GDM1 (cell line): ENCODE data around the gene ISCA2.
A peak's percentile ranks its signal among the peaks of the same experiment; 100 is the strongest.
"Not testable (repeated sequence)": the region's sequence is repeated elsewhere in the genome, so short reads cannot be mapped to it uniquely, and the experiment has no call there.

ENCODE experiments used
- DNase-seq: peaks from one replicate; lab custom pipeline; 2025; lab: John Stamatoyannopoulos, UW

The ISCA2 gene, protein sequence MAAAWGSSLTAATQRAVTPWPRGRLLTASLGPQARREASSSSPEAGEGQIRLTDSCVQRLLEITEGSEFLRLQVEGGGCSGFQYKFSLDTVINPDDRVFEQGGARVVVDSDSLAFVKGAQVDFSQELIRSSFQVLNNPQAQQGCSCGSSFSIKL

DNA sequence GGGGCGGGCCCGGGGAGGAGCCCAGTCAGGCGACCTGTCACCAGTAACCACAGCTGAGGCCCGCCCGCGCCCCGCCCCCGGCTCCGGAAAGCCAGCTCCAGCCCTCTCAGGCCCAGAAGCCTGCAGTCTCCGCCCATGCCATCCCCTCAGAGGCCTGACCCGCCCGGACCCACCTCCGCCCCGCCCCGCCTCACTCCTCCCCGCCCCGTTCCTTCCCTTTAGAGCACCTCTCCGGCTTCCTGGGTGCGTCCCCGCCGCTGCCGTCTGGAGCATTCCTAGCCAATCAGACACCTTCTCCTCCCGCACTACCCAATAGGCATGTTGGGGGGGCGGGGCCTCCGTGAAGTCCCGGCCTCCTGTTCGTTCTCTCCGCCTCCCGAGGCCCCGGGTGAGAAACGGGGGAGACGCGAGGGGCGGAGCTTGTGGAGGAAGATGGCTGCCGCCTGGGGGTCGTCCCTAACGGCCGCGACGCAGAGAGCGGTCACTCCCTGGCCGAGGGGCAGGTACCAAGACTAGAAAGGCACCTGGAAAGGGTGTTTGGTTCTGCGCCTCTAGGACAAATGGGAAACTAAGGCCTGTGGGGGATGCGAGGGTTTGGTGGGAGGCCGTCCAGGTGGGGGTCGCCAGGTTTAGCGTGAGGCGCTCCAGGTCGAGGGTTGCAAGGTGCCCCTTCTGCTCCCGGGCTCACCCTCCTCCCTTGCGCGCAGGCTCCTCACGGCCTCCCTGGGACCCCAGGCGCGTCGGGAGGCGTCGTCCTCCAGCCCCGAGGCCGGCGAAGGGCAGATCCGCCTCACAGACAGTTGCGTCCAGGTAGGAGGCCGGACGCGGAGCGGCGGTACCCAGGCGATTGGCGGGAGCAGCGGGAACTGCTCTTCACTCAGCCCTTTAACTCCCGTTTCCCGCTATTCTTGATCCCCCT, at the start of gene ISCA2:
TSS of gene ISCA2 (plus strand) at position 423 of the 919 bp plus-strand sequence. CDS start at position 433, 10 bp downstream.
- peak; percentile 98 for DNase-seq

DNA sequence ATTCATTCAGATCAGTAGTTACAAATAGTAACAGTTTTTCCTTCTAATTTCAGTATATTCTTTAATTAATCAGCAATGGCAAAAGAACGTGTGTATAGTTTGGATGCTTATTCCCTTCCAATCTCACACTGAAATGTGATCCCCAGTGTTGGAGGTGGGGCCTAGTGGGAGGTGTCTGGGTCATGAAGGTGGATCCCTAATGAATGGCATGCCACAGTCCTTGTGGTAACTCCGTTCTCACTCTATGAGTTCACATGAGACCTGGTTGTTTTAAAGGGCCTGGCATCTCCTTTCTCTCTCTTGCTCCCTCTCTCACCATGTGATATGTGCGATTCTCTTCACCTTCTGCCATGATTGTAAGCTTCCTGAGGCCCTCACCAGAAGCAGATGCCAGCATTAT, 48.7 kb upstream of the ISCA2 start:
- DNase-seq, result no peak

DNA sequence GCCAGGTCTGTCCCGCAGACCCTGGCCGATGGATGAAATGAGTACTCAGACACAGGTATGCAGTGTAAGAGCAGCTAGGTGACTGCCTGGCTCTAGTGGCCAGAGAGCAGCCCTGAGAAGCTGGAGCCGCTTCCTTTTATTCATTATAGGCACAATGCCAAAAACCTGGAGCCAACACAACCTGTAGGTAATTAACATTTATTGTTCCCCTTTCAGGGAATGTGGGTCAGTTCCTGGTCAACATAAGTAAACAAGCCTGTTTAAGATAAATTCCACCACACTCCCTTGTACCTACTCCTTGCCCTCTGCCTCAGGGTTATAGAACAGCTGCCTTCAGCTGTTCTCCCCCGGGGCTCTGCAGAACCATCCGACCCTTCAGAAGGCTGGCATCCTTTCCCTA, 39.2 kb upstream of the ISCA2 start:
- DNase-seq, result not testable (repeated sequence)

DNA sequence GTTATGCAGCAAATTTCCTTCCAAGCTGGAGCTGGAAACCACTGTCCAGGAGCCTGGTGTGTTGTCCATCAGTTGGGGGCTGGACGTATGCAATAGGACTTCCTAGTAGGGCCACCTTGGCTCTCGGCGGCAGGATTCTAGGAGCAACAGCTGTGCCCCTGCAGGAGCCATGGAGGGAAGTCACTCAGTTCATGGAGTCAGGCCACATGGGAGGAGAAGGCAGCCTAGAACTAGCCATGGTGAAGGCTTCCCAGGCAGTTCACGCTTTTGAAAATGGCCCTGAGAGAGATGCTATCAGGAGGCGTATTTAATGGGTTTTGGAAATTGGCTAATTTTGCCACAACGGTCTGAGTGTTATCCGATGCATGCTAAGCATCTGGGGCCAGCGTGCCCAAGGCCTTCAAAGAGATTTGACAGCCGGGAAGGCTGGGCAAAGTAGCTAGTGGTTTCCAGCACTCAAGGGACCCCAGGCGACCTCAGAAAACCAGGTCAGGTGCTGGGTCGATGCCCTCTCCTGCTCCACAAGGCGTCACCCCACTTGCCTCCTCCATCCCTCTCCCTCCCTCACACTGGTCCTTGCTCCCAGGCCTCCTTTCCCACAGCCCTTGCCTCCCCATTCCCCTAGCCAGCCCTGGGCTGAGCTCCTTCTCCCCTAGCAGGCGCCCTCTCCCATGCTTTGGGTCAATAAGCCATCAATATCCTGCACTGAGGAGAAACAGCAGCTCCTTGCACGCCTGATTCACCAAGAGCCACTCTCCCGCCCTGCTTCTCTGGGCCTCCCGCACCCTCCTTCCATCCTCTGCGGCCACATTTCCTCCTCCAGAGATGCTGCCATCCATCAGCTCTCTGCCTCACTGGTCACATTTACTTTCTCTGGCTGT, 36.6 kb upstream of the ISCA2 start:
- no peak for DNase-seq

DNA sequence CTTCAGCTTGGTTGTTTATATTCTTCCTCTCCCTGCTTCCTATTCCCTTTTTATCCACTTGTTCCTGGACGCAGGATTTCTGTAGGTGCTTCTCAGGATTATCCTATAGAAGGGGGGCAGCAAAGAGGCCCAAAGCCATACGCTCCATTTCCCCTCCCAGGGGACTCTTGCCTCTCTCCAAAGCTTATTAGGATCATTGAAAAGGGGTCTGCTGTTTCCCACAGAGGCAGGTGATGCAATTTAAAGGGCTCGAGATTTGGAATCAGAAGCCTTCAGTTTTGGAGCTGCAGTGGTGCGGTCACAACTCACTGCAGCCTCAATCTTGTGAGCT, 36.0 kb upstream of the ISCA2 start:
- no peak for DNase-seq

DNA sequence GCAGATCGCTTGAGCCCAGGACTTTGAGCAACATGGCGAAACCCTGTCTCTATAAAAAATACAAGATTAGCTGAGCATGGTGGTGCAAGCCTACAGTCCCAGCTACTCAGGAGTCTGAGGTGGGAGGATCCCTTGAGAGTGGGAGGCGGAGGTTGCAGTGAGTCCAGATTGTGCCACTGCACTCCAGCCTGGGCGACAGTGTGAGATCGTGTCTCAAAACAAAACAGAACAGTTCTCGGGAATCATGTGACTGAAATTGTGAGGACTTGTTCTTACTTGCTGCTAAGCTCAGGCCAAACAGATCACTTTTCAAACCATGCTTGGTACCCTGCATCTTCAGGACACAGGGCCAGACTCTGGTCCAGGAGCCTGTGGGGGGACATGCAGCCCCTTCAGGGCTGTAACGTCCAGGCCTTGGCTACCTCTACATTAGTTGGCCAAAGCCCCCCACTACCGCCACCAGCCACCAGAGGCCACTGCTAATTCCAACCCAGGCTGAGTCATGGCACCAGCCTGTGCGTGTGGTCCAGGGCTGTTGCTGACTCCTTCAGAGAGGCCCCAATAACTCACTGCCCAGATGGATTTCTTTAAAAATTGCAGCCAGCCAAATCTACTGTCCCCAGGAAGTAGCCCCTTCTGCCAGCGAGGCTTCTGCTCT, 34.1 kb upstream of the ISCA2 start:
- no peak for DNase-seq

DNA sequence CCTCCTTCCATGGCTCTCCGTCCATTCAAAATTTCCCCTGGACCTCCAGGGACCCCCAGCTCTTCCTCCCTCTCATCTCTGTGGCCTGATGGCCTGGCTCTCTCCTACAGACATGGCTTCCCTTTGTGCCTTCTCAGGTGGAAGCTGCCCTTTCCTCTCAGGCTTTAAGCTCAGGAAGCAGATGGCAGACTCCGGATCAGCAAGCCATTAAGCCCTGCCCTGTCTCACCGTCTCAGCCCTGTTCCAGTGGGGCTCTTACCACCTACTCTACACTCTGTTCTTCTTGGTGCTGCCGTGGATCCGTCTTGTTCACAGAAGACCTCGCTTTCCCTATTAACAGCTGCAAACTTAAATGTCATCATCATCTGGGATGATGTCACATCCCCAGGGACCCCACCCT, 33.6 kb upstream of the ISCA2 start:
- DNase-seq, result no peak

DNA sequence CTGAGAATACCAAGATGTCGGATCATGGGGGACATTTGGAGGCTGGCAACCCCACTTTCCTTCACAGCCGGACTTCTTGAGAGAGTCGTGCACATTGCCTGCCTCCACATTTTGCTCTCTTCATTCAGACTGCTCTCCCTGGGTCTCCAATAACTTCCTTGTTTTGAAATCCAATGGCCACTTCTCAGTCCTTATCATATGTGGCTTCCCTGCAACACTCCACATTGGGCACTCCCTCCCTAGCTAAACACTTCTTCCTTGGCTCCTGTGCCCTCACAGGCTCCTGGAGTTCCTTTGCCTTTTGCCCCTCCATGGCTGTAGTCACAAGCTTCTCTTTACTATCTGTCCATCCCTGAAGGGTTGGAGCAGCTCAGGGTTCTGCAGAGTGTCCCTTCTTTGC, 30.6 kb upstream of the ISCA2 start:
- DNase-seq, result no peak

DNA sequence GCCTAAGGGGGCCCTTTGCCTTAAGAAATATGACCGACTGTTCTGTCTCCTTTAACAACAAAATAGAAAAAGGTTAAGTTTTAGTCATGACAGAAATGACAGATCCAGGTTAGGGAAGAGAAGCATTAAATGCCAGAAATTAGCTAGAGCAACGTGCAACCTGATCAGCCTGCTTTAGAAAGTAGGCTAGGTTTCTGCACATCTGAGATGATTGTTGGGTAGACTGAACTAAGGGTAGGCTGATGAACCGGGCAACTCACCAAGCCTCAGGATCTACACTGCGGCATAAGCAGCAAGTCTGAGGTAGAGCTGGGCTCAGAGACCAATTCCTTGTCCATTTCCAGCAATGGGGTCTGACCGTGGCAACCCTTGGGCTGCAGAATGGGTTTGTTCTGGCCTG, 29.9 kb upstream of the ISCA2 start:
- DNase-seq, result no peak

DNA sequence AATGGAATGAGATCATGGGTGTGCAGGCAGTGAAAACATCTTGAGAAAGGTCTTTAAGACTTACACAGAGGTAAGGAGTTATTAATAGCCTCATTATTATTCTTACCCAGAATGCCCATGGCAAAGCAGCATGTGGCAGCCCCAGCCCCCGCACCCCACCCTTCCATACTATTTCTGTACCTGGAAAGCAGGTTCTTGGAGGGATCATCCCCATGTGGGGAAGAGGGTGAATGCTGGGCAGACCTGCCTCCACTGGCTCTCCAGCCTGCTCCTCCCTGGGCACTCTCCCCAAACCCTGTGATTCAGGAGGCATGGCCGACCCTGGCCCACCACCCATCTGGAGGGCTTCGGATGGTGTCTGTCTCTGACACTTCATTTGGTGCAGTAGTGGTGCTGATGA, 28.8 kb upstream of the ISCA2 start:
- no peak for DNase-seq

DNA sequence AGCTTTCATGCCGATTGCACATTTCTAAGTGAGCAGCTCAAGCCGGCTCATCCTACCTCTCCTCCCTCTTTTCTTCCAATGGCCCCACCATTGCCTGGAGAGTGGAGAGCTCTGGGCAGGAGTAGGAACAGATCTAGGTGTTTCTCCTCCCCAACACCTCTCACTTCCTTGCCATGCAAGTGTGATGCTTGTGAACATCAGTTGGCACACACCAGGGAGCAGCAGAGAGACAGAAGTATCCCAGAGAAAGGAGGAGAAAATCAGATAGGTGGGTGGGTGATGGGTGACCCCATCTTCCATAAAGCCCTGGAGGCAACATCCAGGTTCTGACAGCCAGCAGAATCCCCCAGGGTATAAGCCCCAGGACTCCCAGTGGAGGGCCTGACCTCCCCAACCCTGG, 28.2 kb upstream of the ISCA2 start:
- DNase-seq, result no peak

DNA sequence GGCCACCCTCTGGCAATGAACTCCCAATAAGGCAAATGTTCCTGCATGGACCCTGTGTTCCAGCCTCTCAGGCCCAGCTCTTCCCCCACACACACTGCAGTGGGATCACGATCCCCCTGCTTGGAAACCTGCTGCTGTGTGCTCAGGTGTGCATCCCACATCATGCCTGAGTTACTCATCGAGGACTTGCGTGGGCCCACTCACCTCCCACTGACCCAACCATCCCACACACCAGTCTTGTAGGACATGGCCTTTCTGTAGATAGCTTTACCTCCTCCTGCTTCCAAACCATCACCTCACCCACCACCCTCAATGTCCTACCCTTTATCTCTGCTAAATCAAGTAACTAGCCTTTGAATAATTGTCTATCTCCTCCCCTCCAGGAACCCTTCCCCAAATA, 25.1 kb upstream of the ISCA2 start:
- no peak for DNase-seq

DNA sequence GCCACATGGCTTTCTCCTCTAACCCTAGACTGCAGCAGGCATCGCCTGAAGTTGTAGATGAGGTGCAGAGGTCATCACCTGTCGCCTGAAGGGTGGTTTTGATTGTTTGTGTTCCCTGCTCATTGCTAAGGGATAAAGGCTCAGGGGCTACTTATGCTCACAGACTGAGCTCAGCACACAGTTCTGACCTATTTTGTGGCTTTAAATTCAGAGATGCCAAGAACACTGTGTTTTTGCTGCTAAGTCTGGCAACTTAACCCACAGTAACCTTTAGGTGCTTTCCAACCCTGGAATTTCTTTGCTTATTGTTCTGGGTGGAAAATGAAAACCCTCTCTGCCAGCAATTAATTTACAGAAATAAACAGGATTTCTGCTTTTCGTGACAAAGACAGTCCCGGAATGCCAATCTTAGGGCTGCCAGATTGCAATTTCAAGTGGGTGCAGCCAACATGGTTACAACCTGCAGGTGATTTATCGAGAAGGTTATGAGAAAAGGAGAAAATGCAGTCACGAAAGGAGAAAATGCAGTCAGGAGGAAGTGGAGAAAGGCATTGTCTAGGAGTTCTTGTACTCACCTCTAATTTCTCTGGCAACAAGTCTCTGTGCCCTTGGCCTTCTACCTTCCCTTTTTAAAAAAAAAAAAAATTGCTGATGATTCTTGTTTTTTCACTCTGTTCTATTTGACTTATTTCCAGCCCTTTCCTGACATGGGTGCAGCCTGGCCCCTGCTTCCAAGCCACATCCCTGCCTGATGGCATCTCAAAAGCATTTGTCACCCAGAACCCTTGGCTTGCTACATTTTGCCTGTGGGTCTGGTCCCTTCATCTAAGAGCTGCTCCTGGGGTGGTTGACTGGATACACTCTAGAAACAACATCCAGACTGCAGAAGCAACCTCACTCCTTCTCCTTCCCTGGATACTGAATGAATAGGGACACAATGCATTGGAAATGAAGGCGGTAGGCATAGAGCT, 23.7 kb upstream of the ISCA2 start:
- DNase-seq, result no peak

DNA sequence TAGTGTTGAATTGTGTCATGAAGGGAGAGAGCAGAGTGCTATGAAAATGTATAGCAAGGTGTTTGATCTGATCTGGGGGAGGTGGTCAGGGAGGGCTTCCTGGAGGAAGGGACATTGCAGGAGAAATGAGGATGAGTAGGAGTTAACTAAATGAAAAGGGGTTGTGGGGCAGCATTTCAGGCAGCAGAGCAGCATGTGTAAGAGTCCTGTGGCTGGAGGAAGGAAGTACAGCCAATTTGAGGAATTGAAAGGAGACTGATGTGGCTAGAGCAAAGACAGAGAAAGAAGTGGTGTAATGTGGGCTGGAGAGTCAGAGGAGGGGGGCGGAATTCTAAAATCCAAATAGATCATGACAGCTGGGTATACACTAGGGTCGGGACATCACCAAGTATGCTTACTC, 21.0 kb upstream of the ISCA2 start:
- DNase-seq, result no peak

DNA sequence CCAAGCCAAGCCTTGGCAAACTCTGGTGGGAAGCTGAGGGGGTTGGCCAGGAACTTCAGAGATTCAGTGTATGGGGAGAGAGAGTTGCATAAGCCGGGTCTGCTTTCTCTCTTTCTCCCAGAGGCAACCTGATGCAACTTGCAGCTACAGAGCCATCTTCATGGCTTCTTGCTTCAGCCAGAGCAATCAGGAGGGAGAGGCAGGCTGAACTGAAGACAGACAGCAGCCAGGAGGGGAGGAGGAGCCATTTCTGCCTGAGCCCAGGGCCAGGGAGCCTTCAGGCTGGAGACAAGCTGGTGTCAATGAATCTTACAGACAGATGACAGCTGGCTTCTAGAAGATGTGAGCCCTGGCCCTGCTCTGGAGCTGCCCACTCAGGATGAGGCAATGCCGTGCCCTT, 19.2 kb upstream of the ISCA2 start:
- DNase-seq, result no peak

DNA sequence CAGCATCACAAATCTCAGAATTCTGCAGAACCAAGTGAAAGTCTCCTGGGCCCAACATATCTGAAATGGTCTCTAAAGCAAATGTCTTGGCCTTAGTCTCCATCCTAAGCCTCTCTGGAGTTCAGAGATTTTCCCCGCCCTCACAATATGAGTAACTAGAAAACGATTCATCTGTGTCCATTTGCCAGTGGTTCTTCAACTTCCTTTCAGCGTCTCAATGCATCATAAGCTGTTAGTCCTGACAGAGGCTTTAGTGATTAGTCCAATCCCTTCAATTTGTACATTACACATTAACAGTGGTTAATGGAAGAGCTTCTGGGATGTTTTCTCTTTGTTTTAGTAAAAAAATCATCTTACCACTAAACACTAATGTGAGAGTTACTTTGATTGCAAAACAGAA, 17.9 kb upstream of the ISCA2 start:
- DNase-seq, result no peak

DNA sequence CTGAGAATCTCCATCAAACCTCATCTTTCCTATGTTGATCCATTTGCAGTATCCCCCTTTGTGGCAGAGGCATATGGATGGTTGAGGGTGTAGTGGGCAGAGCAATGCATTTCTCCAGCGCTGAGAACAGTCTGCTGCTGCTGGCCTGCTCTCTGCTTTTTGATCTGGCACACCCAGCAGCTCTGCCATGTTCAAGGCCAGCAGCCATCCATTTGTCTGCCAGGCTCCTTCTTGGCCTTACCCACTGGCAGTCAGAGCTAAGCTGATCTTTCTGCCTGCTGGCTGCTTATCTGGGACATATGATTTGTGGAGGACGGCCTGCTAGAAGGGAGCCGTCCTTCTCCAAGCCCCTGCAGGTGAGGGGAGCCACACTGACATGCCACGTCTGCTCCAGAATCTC, 17.5 kb upstream of the ISCA2 start:
- DNase-seq, result no peak

DNA sequence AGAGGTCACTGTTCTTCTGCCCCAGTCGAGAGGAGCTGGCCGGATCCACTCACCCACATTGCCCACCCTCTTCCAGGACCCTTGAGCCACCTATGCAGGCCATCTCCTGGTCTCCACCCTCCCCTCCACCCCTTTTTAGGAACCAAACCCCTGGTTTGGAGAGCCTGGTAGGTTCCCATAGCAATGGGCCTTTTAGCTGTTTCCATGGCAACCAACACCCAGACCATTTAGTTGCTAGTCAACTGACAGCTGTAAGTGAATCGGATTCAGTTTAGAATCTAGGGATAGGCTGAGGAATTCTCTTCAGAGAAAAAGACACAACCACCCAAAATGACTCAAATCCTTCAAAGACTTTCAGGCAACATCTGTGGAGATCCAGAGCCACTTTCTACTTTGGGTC, 17.0 kb upstream of the ISCA2 start:
- no peak for DNase-seq

DNA sequence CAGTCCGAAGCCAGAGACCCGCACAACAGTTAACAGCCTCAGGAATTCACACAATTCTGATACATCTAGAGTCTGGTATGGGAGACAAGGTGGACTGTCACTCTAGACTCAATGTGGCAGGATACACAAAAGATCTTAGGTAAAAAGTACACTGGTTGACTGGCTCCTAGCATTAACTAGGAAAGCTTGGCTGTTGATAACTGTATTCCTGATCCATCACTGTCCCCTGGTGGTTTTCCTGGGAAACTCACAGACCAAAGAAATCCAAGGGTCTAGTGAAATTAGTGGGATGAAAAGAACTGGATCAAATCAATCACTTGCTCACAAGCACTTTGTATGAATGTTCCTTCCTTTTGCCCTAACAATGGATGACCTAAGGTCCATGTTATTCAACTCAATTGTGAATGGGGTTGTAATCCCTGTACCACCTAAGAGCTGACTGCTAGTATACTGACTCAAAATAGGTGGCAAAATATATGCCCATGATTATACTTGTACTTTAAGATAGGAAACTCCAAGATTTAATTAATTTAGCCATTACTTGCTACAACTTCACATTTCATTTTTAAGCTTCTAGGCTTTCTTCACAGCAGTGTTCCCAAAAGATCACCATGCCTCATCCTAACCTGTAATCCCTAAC, 14.4 kb upstream of the ISCA2 start:
- DNase-seq, result no peak

DNA sequence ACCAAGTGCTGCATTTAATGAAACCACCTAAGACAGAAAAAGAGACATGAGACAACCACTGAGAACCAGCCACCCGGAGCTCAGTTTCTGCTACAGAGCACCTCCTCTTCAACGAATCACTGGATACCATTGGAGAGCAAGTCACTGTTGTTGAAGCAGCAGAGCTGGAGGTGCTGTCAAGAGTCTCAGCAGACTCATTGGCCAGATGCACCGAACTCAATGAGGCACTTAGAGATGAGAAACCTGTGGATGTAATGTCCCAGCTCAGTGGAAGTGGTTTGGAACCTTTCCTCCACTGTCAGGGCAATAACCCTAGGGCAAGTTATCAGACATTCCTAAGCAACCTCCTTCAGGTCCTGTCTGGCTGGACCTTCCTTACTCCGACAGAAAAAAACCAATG, 13.5 kb upstream of the ISCA2 start:
- no peak for DNase-seq

DNA sequence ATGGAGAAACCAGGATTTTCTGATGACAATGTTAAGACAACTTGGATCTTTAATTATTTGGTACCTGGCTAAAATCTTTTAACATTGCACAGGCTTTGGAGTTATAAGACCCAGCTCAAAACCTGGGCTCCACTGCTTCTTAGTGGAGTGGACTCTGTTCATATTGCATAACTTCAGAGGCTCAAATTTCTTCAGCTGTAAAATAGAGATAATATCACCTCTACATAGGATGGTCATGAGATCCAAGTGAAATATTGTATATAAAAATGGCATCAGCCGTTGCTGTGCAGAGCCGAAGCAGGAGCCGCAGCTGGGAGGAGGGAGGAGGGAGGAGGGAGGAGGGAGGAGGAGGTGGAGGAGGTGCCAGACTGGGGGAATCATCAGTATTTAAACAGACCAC, 11.0 kb upstream of the ISCA2 start:
- no peak for DNase-seq
